22Rv1 (cell line): Measurements from ENCODE around the gene PRPSAP1.

Source experiments
- ZFX ChIP-seq: fragments of 450-650 bp; IDR thresholded peaks from 2 replicates; pipeline ENCODE4 v1.6.1; 2017; ENCODE audit warnings: antibody characterized with exemption, borderline replicate concordance
- TF ChIP-seq, protein P1 (sequence below): fragments of 450-650 bp; IDR thresholded peaks from 2 replicates; pipeline ENCODE4 v1.5.1; 2017; ENCODE audit warnings: mild to moderate bottlenecking

DNA sequence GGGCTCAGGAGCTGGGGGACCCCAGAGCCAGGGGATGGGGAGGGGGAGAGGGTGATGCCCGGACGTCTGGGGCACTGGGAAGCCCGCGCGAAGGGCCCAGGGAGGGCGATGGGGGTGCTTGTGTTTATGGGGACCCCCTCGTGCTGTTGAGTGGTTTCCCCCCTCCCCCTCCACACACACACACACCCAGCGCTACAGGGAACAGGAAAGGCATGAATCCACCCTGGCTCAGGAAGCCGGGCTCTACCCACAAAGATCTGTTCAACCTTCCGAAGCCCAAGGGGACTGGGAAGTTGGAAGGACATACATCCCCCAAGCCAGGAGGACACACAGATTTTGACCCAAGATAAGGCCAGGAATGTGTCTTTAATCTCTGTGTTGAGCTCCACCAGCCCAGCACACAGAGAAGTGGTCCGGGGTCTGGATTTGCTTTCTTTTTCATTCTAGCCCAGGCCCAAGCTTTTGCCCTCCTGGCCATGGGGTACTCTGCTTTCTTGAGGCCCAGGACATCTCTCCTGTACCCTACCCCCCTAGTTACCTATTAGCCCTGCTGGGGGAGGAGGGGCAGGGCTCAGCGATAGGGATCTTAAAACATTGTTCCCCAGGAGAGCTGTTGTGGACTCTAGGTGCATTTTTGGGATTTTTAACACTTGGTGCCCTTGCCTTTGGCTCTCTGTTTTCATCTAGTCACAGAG is 87.3 kb downstream of the PRPSAP1 start:
- TF ChIP-seq, protein P1, sequence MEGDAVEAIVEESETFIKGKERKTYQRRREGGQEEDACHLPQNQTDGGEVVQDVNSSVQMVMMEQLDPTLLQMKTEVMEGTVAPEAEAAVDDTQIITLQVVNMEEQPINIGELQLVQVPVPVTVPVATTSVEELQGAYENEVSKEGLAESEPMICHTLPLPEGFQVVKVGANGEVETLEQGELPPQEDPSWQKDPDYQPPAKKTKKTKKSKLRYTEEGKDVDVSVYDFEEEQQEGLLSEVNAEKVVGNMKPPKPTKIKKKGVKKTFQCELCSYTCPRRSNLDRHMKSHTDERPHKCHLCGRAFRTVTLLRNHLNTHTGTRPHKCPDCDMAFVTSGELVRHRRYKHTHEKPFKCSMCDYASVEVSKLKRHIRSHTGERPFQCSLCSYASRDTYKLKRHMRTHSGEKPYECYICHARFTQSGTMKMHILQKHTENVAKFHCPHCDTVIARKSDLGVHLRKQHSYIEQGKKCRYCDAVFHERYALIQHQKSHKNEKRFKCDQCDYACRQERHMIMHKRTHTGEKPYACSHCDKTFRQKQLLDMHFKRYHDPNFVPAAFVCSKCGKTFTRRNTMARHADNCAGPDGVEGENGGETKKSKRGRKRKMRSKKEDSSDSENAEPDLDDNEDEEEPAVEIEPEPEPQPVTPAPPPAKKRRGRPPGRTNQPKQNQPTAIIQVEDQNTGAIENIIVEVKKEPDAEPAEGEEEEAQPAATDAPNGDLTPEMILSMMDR: no peak
- TF ChIP-seq ZFX: no peak
